Mammary epithelial cell (primary cell): ENCODE results near the gene FGF4.

Source experiments
- EZH2 ChIP-seq: IDR thresholded peaks from 2 replicates; pipeline ENCODE4 v1.6.1; 2012; ENCODE audit warnings: low read length, inconsistent platforms, borderline replicate concordance
- TF ChIP-seq, protein P1 (sequence below), 2 donors: IDR thresholded peaks in 1 of 2; conservative IDR thresholded peaks in 1 of 2; 2 replicates each; pipeline ENCODE4 v1.5.1; 2011 to 2012; ENCODE audit warnings: inconsistent platforms in 2 of 2, low read length in 2 of 2, mild to moderate bottlenecking in 2 of 2, control low read depth in 1 of 2, low read depth in 1 of 2; ENCODE audit not compliant: insufficient read depth in 1 of 2; ENCODE audit errors: extremely low read depth in 1 of 2

DNA sequence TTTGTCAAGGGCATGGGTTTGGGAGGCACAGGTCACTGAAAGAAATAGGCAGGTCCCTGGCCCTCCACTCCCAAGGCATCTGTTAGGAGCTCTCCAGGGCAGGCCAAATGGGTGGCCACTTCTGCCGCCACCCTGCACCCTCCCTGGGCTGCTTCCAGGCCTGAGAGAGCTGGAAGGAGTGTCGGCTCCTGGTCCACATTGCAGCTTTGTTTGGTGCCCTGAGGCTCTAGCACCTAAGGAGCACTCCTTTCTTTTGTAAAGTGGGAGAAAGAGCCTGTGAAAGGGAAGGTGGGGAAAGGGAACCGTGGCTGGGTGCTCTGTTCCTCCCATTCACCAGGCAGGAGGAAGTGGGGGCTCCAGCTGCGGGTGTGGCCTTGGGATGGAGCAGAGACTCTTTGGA lies 12.3 kb upstream of the FGF4 start:
- TF ChIP-seq, protein P1, sequence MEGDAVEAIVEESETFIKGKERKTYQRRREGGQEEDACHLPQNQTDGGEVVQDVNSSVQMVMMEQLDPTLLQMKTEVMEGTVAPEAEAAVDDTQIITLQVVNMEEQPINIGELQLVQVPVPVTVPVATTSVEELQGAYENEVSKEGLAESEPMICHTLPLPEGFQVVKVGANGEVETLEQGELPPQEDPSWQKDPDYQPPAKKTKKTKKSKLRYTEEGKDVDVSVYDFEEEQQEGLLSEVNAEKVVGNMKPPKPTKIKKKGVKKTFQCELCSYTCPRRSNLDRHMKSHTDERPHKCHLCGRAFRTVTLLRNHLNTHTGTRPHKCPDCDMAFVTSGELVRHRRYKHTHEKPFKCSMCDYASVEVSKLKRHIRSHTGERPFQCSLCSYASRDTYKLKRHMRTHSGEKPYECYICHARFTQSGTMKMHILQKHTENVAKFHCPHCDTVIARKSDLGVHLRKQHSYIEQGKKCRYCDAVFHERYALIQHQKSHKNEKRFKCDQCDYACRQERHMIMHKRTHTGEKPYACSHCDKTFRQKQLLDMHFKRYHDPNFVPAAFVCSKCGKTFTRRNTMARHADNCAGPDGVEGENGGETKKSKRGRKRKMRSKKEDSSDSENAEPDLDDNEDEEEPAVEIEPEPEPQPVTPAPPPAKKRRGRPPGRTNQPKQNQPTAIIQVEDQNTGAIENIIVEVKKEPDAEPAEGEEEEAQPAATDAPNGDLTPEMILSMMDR (conservative IDR thresholded peaks at IDR 0.05 in 1 of 2, IDR thresholded peaks at IDR 0.05 in 1 of 2; ENCODE audit: extremely low read depth in 1 of 2, insufficient read depth in 1 of 2, low read depth in 1 of 2, low read length in 2 of 2) = no peak
- no peak for TF ChIP-seq EZH2
